Brain microvascular endothelial cell (primary cell): ENCODE measurements around the gene PEPD.

Source experiments
- DNase-seq: peaks from one replicate; pipeline ENCODE4 v3.0.0-alpha.2; 2020
- H3K27ac ChIP-seq: fragments of 250-450 bp; sonication (Bioruptor Pico); 2 replicates; pipeline ENCODE4 v1.5.1; 2020; ENCODE audit warnings: mild to moderate bottlenecking, moderate library complexity
- H3K27me3 ChIP-seq: fragments of 250-450 bp; sonication (Bioruptor Pico); replicated peaks from 2 replicates; pipeline ENCODE4 v1.5.1; 2020; ENCODE audit warnings: mild to moderate bottlenecking
- H3K36me3 ChIP-seq: fragments of 250-450 bp; sonication (Bioruptor Pico); replicated peaks from 2 replicates; pipeline ENCODE4 v1.5.1; 2020; ENCODE audit warnings: mild to moderate bottlenecking
- H3K4me3 ChIP-seq: 2 replicates; pipeline ENCODE4 v1.5.1; 2011; ENCODE audit warnings: low read depth, mild to moderate bottlenecking, control low read depth, low read length, moderate library complexity
- CTCF ChIP-seq: IDR thresholded peaks from 2 replicates; pipeline ENCODE4 v1.5.1; 2011; ENCODE audit warnings: low read depth, mild to moderate bottlenecking, moderate library complexity, low read length, control low read depth, inconsistent platforms; ENCODE audit errors: missing control alignments
- in situ Hi-C: cut with HindIII; loops from 2 replicates; pipeline ENCODE4 v1.10.0; 2017; ENCODE audit warnings: low sequenced_read_pairs, low pct_ligation_motif_present

PEPD gene

GRCh38 chr19:33406521-33407139, 115.0 kb downstream of the PEPD start:
- no peaks in the 10 kb centered on the region for H3K36me3 ChIP-seq
- in situ Hi-C loops, result loop anchor here (25.0 kb wide), 1 partner anchor 356 kb away; no protein-coding TSS in a partner anchor
- no peak overlapping the region for H3K27ac ChIP-seq
- no peaks in the 10 kb centered on the region for H3K27me3 ChIP-seq
- TF ChIP-seq CTCF, result peak; percentile 92
- peak; percentile 57 for DNase-seq
- H3K4me3 ChIP-seq, result no peak overlapping the region

- DNase-seq, result no peak
- Histone ChIP-seq H3K36me3 (no peaks in the 10 kb centered on the region), H3K4me3 (no peak overlapping the region), H3K27me3 (no peaks in the 10 kb centered on the region), H3K27ac (no peak overlapping the region)
- no peak for TF ChIP-seq CTCF
- in situ Hi-C loops, result loop anchor here (25.0 kb wide), 1 partner anchor 356 kb away; no protein-coding TSS in a partner anchor
These were observed 115.8 kb downstream of the PEPD start for GRCh38 chr19:33405553-33406461.

- in situ Hi-C loops, result loop anchor here (25.0 kb wide), 1 partner anchor 357 kb away; no protein-coding TSS in a partner anchor
- no peaks in the 10 kb centered on the region for H3K36me3 ChIP-seq
- DNase-seq, result no peak
These were observed 116.4 kb downstream of the PEPD start for GRCh38 chr19:33405254-33405552.

GRCh38 chr19:33404506-33405253, 116.9 kb downstream of the PEPD start:
- Histone ChIP-seq H3K27me3 (no peaks in the 10 kb centered on the region), H3K36me3 (no peaks in the 10 kb centered on the region), H3K4me3 (no peak overlapping the region), H3K27ac (no peak overlapping the region)
- no peak for DNase-seq
- in situ Hi-C loops, result loop anchor here (25.0 kb wide), 1 partner anchor 358 kb away; no protein-coding TSS in a partner anchor
- no peak for TF ChIP-seq CTCF

More at GRCh38 chr19:33405254-33405552, 116.4 kb downstream of the PEPD start:
- H3K4me3 ChIP-seq, result no peak overlapping the region
- H3K27me3 ChIP-seq, result no peaks in the 10 kb centered on the region
- no peak for TF ChIP-seq CTCF
- H3K27ac ChIP-seq, result no peak overlapping the region

- Histone ChIP-seq H3K27ac (no peak overlapping the region), H3K27me3 (no peaks in the 10 kb centered on the region), H3K4me3 (no peak overlapping the region), H3K36me3 (no peaks in the 10 kb centered on the region)
- in situ Hi-C loops, result loop anchor here (25.0 kb wide), 1 partner anchor 358 kb away; no protein-coding TSS in a partner anchor
- TF ChIP-seq CTCF, result no peak
- DNase-seq, result no peak
These were observed 117.7 kb downstream of the PEPD start for GRCh38 chr19:33403973-33404304.
